ENCODE data around the gene LARP1. TPM values are rescaled to one million over a fixed set of nuclear protein-coding genes. Genes with fewer than 3 reads are reported as not detected.

LARP1 gene
- total and polyA plus RNA-seq, 4 donors: 26.0 to 74.1 (median 32.6) TPM

DNA sequence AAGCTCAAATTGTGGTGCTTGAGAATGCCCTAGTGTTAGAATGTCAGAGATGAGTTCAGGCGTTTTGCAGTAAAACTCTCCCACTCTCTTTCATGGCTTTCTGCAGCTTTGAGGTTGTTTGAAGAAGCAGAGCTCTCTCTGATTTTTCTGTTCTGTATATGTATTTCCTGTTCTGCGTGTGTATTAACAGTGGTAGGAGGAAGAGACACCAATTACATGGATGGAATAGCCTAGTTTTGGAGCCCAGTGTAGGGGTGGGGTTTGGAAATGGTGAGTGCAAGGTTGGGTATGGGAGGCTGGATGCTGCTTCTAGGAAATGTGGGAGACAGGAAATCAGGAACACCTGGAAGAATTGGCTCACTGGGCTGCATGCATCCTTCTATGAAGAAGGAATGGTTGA is 12.4 kb downstream of the LARP1 start:
- TF ChIP-seq GABPA (IDR thresholded peaks at IDR 0.05 in 1 of 2, conservative IDR thresholded peaks at IDR 0.05 in 1 of 2): no peak
- TF ChIP-seq, protein P1, sequence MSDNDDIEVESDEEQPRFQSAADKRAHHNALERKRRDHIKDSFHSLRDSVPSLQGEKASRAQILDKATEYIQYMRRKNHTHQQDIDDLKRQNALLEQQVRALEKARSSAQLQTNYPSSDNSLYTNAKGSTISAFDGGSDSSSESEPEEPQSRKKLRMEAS (IDR thresholded peaks at IDR 0.05): no peak
- TF ChIP-seq, protein P2, sequence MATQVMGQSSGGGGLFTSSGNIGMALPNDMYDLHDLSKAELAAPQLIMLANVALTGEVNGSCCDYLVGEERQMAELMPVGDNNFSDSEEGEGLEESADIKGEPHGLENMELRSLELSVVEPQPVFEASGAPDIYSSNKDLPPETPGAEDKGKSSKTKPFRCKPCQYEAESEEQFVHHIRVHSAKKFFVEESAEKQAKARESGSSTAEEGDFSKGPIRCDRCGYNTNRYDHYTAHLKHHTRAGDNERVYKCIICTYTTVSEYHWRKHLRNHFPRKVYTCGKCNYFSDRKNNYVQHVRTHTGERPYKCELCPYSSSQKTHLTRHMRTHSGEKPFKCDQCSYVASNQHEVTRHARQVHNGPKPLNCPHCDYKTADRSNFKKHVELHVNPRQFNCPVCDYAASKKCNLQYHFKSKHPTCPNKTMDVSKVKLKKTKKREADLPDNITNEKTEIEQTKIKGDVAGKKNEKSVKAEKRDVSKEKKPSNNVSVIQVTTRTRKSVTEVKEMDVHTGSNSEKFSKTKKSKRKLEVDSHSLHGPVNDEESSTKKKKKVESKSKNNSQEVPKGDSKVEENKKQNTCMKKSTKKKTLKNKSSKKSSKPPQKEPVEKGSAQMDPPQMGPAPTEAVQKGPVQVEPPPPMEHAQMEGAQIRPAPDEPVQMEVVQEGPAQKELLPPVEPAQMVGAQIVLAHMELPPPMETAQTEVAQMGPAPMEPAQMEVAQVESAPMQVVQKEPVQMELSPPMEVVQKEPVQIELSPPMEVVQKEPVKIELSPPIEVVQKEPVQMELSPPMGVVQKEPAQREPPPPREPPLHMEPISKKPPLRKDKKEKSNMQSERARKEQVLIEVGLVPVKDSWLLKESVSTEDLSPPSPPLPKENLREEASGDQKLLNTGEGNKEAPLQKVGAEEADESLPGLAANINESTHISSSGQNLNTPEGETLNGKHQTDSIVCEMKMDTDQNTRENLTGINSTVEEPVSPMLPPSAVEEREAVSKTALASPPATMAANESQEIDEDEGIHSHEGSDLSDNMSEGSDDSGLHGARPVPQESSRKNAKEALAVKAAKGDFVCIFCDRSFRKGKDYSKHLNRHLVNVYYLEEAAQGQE (IDR thresholded peaks at IDR 0.05): no peak
- TF ChIP-seq, protein P3, sequence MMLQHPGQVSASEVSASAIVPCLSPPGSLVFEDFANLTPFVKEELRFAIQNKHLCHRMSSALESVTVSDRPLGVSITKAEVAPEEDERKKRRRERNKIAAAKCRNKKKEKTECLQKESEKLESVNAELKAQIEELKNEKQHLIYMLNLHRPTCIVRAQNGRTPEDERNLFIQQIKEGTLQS (IDR thresholded peaks at IDR 0.05): no peak
- TF ChIP-seq TAF1 (conservative IDR thresholded peaks at IDR 0.05): no peak
- Histone ChIP-seq H3K36me3 (ENCODE audit: control insufficient read depth in 4 of 4, insufficient read depth in 3 of 4, low read depth in 1 of 4, low read length in 3 of 4) (no peaks in the 10 kb centered on the region), H3K9ac (ENCODE audit: low read depth in 1 of 2, low read length in 2 of 2) (no peak overlapping the region), H3K9me3 (ENCODE audit: control insufficient read depth in 4 of 4, low read length in 3 of 4) (no peaks in the 10 kb centered on the region), H3K4me3 (ENCODE audit: low read depth in 1 of 3, low read length in 3 of 3) (no peak overlapping the region), H3K27ac (ENCODE audit: low read depth in 1 of 2, low read length in 2 of 2) (no peak overlapping the region), H3K4me1 (ENCODE audit: control insufficient read depth in 4 of 4, insufficient read depth in 4 of 4, low read length in 3 of 4) (peaks cover 9 to 32% (median 15%) of the 10 kb centered on the region in 4 donors), H3K27me3 (ENCODE audit: control insufficient read depth in 4 of 4, insufficient read depth in 4 of 4, low read length in 3 of 4) (no peaks in the 10 kb centered on the region)
- DNase-seq (ENCODE audit: low spot score): no peak
- WGBS: 72% methylated on average over 2 of the region's 2 CpGs

DNA sequence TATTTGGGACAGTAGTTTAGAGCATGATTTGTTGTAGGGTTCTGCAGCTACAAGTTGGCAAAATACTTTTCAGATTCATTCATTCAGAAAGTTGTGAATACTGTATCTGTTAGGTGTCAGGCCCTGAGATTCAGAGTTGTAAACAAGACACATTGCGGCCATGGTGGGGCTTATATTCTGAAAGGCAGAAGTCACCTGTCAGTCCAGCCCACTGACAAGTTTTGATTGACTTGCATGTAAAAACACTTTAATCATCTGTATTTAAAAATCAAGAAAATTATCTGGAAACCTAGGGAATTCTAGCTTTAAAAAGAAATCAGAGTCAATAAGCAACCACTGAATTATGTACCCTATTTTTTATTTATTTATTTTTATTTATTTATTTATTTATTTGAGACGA is 13.0 kb downstream of the LARP1 start:
- H3K27me3 ChIP-seq (ENCODE audit: control insufficient read depth in 4 of 4, insufficient read depth in 4 of 4, low read length in 3 of 4): no peaks in the 10 kb centered on the region
- H3K4me3 ChIP-seq (ENCODE audit: low read depth in 1 of 3, low read length in 3 of 3): no peak overlapping the region
- H3K27ac ChIP-seq (ENCODE audit: low read depth in 1 of 2, low read length in 2 of 2): no peak overlapping the region
- no peaks in the 10 kb centered on the region for H3K9me3 ChIP-seq (ENCODE audit: control insufficient read depth in 4 of 4, low read length in 3 of 4)
- 94% methylated on average over 2 of the region's 2 CpGs for WGBS
- no peaks in the 10 kb centered on the region for H3K36me3 ChIP-seq (ENCODE audit: control insufficient read depth in 4 of 4, insufficient read depth in 3 of 4, low read depth in 1 of 4, low read length in 3 of 4)
- no peak for DNase-seq (ENCODE audit: low spot score)
- peaks cover 9 to 33% (median 15%) of the 10 kb centered on the region in 4 donors for H3K4me1 ChIP-seq (ENCODE audit: control insufficient read depth in 4 of 4, insufficient read depth in 4 of 4, low read length in 3 of 4)
- H3K9ac ChIP-seq (ENCODE audit: low read depth in 1 of 2, low read length in 2 of 2): no peak overlapping the region
- TF ChIP-seq, protein P1 (IDR thresholded peaks at IDR 0.05): no peak
- TF ChIP-seq FOXA2 (IDR thresholded peaks at IDR 0.05): no peak
- TF ChIP-seq, protein P2 (IDR thresholded peaks at IDR 0.05): no peak
- TF ChIP-seq TAF1 (conservative IDR thresholded peaks at IDR 0.05): no peak
- TF ChIP-seq HNF4G (IDR thresholded peaks at IDR 0.05): no peak
- TF ChIP-seq, protein P4, sequence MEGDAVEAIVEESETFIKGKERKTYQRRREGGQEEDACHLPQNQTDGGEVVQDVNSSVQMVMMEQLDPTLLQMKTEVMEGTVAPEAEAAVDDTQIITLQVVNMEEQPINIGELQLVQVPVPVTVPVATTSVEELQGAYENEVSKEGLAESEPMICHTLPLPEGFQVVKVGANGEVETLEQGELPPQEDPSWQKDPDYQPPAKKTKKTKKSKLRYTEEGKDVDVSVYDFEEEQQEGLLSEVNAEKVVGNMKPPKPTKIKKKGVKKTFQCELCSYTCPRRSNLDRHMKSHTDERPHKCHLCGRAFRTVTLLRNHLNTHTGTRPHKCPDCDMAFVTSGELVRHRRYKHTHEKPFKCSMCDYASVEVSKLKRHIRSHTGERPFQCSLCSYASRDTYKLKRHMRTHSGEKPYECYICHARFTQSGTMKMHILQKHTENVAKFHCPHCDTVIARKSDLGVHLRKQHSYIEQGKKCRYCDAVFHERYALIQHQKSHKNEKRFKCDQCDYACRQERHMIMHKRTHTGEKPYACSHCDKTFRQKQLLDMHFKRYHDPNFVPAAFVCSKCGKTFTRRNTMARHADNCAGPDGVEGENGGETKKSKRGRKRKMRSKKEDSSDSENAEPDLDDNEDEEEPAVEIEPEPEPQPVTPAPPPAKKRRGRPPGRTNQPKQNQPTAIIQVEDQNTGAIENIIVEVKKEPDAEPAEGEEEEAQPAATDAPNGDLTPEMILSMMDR (IDR thresholded peaks at IDR 0.05; ENCODE audit: low read depth, low read length, missing input control): no peak
- TF ChIP-seq GABPA (IDR thresholded peaks at IDR 0.05 in 1 of 2, conservative IDR thresholded peaks at IDR 0.05 in 1 of 2): no peak
- TF ChIP-seq, protein P5, sequence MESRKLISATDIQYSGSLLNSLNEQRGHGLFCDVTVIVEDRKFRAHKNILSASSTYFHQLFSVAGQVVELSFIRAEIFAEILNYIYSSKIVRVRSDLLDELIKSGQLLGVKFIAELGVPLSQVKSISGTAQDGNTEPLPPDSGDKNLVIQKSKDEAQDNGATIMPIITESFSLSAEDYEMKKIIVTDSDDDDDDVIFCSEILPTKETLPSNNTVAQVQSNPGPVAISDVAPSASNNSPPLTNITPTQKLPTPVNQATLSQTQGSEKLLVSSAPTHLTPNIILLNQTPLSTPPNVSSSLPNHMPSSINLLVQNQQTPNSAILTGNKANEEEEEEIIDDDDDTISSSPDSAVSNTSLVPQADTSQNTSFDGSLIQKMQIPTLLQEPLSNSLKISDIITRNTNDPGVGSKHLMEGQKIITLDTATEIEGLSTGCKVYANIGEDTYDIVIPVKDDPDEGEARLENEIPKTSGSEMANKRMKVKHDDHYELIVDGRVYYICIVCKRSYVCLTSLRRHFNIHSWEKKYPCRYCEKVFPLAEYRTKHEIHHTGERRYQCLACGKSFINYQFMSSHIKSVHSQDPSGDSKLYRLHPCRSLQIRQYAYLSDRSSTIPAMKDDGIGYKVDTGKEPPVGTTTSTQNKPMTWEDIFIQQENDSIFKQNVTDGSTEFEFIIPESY (IDR thresholded peaks at IDR 0.05): no peak
- TF ChIP-seq RXRA (IDR thresholded peaks at IDR 0.05): no peak
- no peak for TF ChIP-seq RAD21 (IDR thresholded peaks at IDR 0.05)
- no peak for TF ChIP-seq NR2F2 (IDR thresholded peaks at IDR 0.05)
- no peak for TF ChIP-seq YY1 (IDR thresholded peaks at IDR 0.05)
- TF ChIP-seq SP1 (IDR thresholded peaks at IDR 0.05): no peak
- no peak for TF ChIP-seq JUND (IDR thresholded peaks at IDR 0.05)
- TF ChIP-seq FOXA1 (IDR thresholded peaks at IDR 0.05): no peak
- TF ChIP-seq EGR1 (IDR thresholded peaks at IDR 0.05; ENCODE audit: low read depth in 2 of 2): no peak

Data from liver (tissue), 9 donors.